GM23338 (cell line): ENCODE data around the gene CTSG. TPM values are rescaled to one million over a fixed set of nuclear protein-coding genes. Genes with fewer than 3 reads are reported as not detected.

ENCODE experiments used
- ATAC-seq: fragments of 200-7000 bp; cut with Tn5 transposase; 3 replicates; pipeline ENCODE4 v1.9.1; 2020
- DNase-seq: peaks from one replicate; pipeline ENCODE4 v3.0.0-alpha.2; 2015; ENCODE audit warnings: low spot score
- H2AFZ ChIP-seq: fragments of 200-600 bp; sonication (generic); 2 replicates; pipeline ENCODE4 v1.8.0; 2016; ENCODE audit warnings: antibody characterized with exemption, mild to moderate bottlenecking, moderate library complexity
- H3F3A ChIP-seq: fragments of 200-600 bp; sonication (generic); replicated peaks from 2 replicates; pipeline ENCODE4 v1.8.0; 2017; ENCODE audit warnings: antibody characterized with exemption, mixed run types, low read depth
- H3K27ac ChIP-seq: fragments of 200-600 bp; sonication (generic); 2 replicates; pipeline ENCODE4 v1.6.1; 2016; ENCODE audit warnings: low read depth
- H3K27me3 ChIP-seq: fragments of 200-600 bp; sonication (generic); 2 replicates; pipeline ENCODE4 v1.8.0; 2016; ENCODE audit warnings: mild to moderate bottlenecking, mixed run types, moderate library complexity; ENCODE audit not compliant: insufficient read depth
- H3K36me3 ChIP-seq: fragments of 200-600 bp; sonication (generic); 2 replicates; pipeline ENCODE4 v1.8.0; 2016; ENCODE audit warnings: mild to moderate bottlenecking; ENCODE audit not compliant: insufficient read depth
- H3K4me1 ChIP-seq: fragments of 200-600 bp; sonication (generic); 2 replicates; pipeline ENCODE4 v1.8.0; 2016; ENCODE audit warnings: mild to moderate bottlenecking, moderate library complexity; ENCODE audit not compliant: insufficient read depth
- H3K4me2 ChIP-seq: fragments of 200-600 bp; sonication (generic); 2 replicates; pipeline ENCODE4 v1.7.1; 2017; ENCODE audit warnings: mixed run types
- H3K4me3 ChIP-seq: fragments of 200-600 bp; sonication (generic); 2 replicates; pipeline ENCODE4 v1.6.1; 2016; ENCODE audit warnings: mixed run types
- H3K79me2 ChIP-seq: fragments of 200-600 bp; sonication (generic); replicated peaks from 2 replicates; pipeline ENCODE4 v1.8.0; 2017; ENCODE audit warnings: mild to moderate bottlenecking; ENCODE audit not compliant: insufficient read depth
- H3K9me2 ChIP-seq: fragments of 200-600 bp; sonication (generic); 2 replicates; pipeline ENCODE4 v1.8.0; 2017; ENCODE audit not compliant: insufficient read depth
- H4K20me1 ChIP-seq: fragments of 200-600 bp; sonication (generic); replicated peaks from 2 replicates; pipeline ENCODE4 v1.8.0; 2017; ENCODE audit warnings: mild to moderate bottlenecking; ENCODE audit not compliant: insufficient read depth
- H3K27ac Mint-ChIP-seq: 2 replicates; pipeline ENCODE4 v1.8.0; 2020; ENCODE audit warnings: inconsistent platforms, mild to moderate bottlenecking, moderate library complexity, mixed read lengths
- H3K27me3 Mint-ChIP-seq: 3 replicates; pipeline ENCODE4 v1.8.0; 2022; ENCODE audit warnings: low read depth, mild to moderate bottlenecking, moderate library complexity, mixed read lengths, inconsistent platforms; ENCODE audit not compliant: insufficient read depth, poor library complexity
- H3K36me3 Mint-ChIP-seq: 3 replicates; pipeline ENCODE4 v1.8.0; 2021; ENCODE audit warnings: low read depth, mild to moderate bottlenecking, inconsistent platforms, moderate library complexity, mixed read lengths
- H3K4me1 Mint-ChIP-seq: 3 replicates; pipeline ENCODE4 v1.8.0; 2020; ENCODE audit warnings: mild to moderate bottlenecking, inconsistent platforms, mixed read lengths
- H3K4me3 Mint-ChIP-seq: 3 replicates; pipeline ENCODE4 v1.8.0; 2021; ENCODE audit warnings: moderate library complexity, mild to moderate bottlenecking, inconsistent platforms, mixed read lengths
- H3K9me3 Mint-ChIP-seq: 3 replicates; pipeline ENCODE4 v1.8.0; 2020; ENCODE audit warnings: moderate library complexity, mild to moderate bottlenecking, inconsistent platforms, mixed read lengths
- CREB1 ChIP-seq: fragments of 250-450 bp; sonication (Bioruptor Pico); IDR thresholded peaks from 2 replicates; pipeline ENCODE4 v1.5.0; 2020; ENCODE audit warnings: low read depth, mild to moderate bottlenecking, moderate library complexity
- CTCF ChIP-seq, 2 experiments: fragments of 200-600 bp in 1 of 2; sonication (generic) in 1 of 2; conservative IDR thresholded peaks; 2 replicates each; pipeline versions ENCODE4 v1.5.1 to v1.6.1; 2016 to 2017; ENCODE audit warnings: antibody characterized with exemption in 2 of 2, low read depth in 2 of 2, mild to moderate bottlenecking in 2 of 2, moderate library complexity in 1 of 2
- ETS1 ChIP-seq: IDR thresholded peaks from 2 replicates; pipeline ENCODE4 v1.6.1; 2016; ENCODE audit warnings: antibody characterized with exemption
- JUNB ChIP-seq: IDR thresholded peaks from one replicate; pipeline ENCODE4 v1.6.1; 2016; ENCODE audit warnings: antibody characterized with exemption; ENCODE audit not compliant: unreplicated experiment
- NANOG ChIP-seq: IDR thresholded peaks from 2 replicates; pipeline ENCODE4 v1.6.1; 2016; ENCODE audit warnings: antibody characterized with exemption, borderline replicate concordance
- POLR2AphosphoS5 ChIP-seq: IDR thresholded peaks from 2 replicates; pipeline ENCODE4 v1.6.1; 2016; ENCODE audit warnings: antibody characterized with exemption, low read depth
- REST ChIP-seq: IDR thresholded peaks from one replicate; pipeline ENCODE4 v1.6.1; 2018; ENCODE audit warnings: antibody characterized with exemption; ENCODE audit not compliant: unreplicated experiment
- ZNF331 ChIP-seq: fragments of 250-450 bp; sonication (Bioruptor Pico); IDR thresholded peaks from 2 replicates; pipeline ENCODE4 v1.5.0; 2020; ENCODE audit warnings: low read depth, mild to moderate bottlenecking, moderate library complexity
- polyA plus RNA-seq: library from polyadenylated mRNA; unstranded; fragments of >200 nt; fragmentation: Nextera tagmentation; extraction: Ambion mirVana; gene quantifications from 2 replicates; pipeline ENCODE4 v1.2.1, GENCODE V29; 2016
- total RNA-seq: library from RNA; depleted of rRNA; stranded (reverse); fragments of >200 nt; shearing (Covaris generic); gene quantifications from 2 replicates; pipeline ENCODE4 v1.2.3, GENCODE V29; 2014

The CTSG gene
- total and polyA plus RNA-seq, 2 experiments from 2014 or later: not detected

- TF ChIP-seq REST (no peak), NANOG (no peak), ZNF331 (CRISPR knock-in tag) (no peak), JUNB (no peak), POLR2AphosphoS5 (no peak), CREB1 (CRISPR knock-in tag) (no peak), ETS1 (no peak), CTCF (conservative IDR thresholded peaks at IDR 0.05; ENCODE audit: low read depth in 2 of 2) (no peak)
Measured at GRCh38 chr14:24566318-24566717, 9.7 kb downstream of the CTSG start (continued).

- no peak for TF ChIP-seq CTCF (conservative IDR thresholded peaks at IDR 0.05; ENCODE audit: low read depth in 2 of 2)
- TF ChIP-seq ETS1: no peak
- Histone ChIP-seq H2AFZ (no peak overlapping the region), H3K36me3 (no peaks in the 10 kb centered on the region), H3K79me2 (no peaks in the 10 kb centered on the region), H3K4me3 (no peak overlapping the region), H3F3A (no peaks in the 10 kb centered on the region), H3K4me1 (no peaks in the 10 kb centered on the region), H3K4me2 (no peak overlapping the region), H3K9me2 (no peaks in the 10 kb centered on the region), H3K27me3 (no peaks in the 10 kb centered on the region), H3K27ac (no peak overlapping the region), H4K20me1 (no peaks in the 10 kb centered on the region)
- no peak overlapping the region for H3K4me3 Mint-ChIP-seq
- H3K4me1 Mint-ChIP-seq: no peaks in the 10 kb centered on the region
- H3K27ac Mint-ChIP-seq: no peak overlapping the region
- peaks cover 21% of the 10 kb centered on the region for H3K9me3 Mint-ChIP-seq
- ATAC-seq (no peak), DNase-seq (no peak)
- peaks cover 3% of the 10 kb centered on the region for H3K27me3 Mint-ChIP-seq
- H3K36me3 Mint-ChIP-seq: peaks cover 7% of the 10 kb centered on the region
Measured at GRCh38 chr14:24565766-24566165, 10.3 kb downstream of the CTSG start.
